Fibroblast of pulmonary artery (primary cell): Measurements from ENCODE around the gene TMEM132A.

Experiments used
- DNase-seq: peaks from one replicate; pipeline ENCODE4 v3.0.0-alpha.2; 2010; ENCODE audit warnings: low read depth
- H3K4me3 ChIP-seq: replicated peaks from 2 replicates; pipeline ENCODE4 v1.5.1; 2011; ENCODE audit warnings: low read depth, mild to moderate bottlenecking, control low read depth, low read length, moderate library complexity
- TF ChIP-seq, protein P1 (sequence below): IDR thresholded peaks from 2 replicates; pipeline ENCODE4 v1.5.1; 2011; ENCODE audit warnings: mild to moderate bottlenecking, control low read depth, low read length, inconsistent platforms; ENCODE audit errors: missing control alignments

TMEM132A gene, protein sequence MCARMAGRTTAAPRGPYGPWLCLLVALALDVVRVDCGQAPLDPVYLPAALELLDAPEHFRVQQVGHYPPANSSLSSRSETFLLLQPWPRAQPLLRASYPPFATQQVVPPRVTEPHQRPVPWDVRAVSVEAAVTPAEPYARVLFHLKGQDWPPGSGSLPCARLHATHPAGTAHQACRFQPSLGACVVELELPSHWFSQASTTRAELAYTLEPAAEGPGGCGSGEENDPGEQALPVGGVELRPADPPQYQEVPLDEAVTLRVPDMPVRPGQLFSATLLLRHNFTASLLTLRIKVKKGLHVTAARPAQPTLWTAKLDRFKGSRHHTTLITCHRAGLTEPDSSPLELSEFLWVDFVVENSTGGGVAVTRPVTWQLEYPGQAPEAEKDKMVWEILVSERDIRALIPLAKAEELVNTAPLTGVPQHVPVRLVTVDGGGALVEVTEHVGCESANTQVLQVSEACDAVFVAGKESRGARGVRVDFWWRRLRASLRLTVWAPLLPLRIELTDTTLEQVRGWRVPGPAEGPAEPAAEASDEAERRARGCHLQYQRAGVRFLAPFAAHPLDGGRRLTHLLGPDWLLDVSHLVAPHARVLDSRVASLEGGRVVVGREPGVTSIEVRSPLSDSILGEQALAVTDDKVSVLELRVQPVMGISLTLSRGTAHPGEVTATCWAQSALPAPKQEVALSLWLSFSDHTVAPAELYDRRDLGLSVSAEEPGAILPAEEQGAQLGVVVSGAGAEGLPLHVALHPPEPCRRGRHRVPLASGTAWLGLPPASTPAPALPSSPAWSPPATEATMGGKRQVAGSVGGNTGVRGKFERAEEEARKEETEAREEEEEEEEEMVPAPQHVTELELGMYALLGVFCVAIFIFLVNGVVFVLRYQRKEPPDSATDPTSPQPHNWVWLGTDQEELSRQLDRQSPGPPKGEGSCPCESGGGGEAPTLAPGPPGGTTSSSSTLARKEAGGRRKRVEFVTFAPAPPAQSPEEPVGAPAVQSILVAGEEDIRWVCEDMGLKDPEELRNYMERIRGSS

DNA sequence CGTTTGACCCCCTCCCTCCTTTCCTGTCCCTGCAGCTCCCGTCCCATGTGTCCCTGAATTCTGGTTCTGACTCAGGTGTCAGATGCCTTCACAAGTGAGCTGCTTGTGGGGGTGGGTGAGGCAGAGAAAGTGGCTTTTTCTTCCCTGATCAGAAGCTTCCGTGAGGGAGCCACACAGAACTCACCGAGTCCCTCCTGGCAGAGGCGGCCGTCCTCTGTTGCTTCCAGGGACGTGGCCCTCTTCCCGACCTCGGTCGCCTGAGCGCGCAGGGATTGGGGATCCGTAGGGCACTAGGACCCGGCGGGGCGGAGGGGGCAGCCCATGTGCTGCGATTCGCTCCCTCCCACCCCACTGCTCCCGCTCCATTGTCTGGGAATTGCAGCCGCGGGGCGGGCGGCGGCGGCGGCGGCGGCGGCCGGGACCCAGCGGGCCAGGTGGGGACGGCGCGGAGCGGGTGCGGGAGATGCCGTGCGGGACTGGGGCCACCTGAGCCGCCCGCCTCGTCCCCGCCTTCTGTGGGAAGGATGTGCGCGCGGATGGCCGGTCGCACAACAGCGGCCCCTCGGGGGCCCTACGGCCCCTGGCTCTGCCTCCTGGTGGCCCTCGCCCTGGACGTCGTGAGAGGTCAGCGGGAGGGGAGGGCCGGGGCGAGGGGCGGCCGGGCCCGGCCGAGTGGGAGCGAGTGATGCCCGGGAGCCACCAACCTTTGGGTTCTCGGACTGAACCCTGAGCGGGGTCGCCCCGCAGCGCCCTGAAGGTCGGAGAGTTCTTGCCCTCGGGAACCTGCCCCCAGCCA lies at the start of gene TMEM132A:
Gene TMEM132A, plus strand, starts transcription at position 351 of the 796 bp plus-strand sequence. Its CDS starts 174 bp downstream, at position 525.
- peak within 1 kb of the TSS; percentile 78 for H3K4me3 ChIP-seq
- peak; percentile 72 for DNase-seq
- TF ChIP-seq, protein P1, sequence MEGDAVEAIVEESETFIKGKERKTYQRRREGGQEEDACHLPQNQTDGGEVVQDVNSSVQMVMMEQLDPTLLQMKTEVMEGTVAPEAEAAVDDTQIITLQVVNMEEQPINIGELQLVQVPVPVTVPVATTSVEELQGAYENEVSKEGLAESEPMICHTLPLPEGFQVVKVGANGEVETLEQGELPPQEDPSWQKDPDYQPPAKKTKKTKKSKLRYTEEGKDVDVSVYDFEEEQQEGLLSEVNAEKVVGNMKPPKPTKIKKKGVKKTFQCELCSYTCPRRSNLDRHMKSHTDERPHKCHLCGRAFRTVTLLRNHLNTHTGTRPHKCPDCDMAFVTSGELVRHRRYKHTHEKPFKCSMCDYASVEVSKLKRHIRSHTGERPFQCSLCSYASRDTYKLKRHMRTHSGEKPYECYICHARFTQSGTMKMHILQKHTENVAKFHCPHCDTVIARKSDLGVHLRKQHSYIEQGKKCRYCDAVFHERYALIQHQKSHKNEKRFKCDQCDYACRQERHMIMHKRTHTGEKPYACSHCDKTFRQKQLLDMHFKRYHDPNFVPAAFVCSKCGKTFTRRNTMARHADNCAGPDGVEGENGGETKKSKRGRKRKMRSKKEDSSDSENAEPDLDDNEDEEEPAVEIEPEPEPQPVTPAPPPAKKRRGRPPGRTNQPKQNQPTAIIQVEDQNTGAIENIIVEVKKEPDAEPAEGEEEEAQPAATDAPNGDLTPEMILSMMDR = no peak

DNA sequence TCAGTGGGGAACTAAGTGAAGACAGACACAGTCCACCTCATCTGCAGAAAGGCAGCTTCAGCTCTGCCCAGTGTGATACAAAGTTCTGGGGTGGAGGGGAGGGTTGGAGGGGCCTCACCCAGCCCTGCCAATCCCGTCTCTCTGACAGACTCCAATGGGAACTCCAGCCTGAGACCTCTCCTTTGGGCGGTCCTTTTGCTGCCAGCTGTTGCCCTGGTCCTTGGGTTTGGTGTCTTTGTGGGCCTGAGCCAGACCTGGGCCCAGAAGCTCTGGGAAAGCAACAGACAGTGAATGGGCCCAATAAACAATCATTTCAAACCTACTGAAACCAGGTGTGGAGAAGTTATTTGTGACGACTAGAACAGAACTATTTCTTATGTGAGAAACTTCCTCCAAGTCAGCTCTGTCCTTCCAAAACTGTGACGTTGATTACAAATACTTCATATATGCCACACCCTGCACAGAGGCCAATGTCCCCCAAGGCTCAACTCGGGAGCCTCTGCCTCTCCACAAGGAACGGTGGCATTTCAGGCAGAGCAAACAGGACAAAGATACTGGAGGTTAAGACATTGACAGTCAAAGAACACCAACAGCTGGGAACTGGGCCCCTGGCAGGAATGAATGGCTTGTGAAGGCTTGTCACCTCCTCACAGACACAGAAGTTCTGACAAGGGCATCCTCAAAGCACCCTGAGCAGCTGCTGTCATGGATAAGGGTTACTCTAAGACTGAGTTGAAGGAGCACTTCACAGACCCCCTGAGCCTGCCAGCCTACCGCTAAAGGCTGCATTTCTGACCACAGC lies 48.7 kb upstream of the TMEM132A start:
- TF ChIP-seq, protein P1 = no peak
- no peak for DNase-seq
- no peak overlapping the region for H3K4me3 ChIP-seq

DNA sequence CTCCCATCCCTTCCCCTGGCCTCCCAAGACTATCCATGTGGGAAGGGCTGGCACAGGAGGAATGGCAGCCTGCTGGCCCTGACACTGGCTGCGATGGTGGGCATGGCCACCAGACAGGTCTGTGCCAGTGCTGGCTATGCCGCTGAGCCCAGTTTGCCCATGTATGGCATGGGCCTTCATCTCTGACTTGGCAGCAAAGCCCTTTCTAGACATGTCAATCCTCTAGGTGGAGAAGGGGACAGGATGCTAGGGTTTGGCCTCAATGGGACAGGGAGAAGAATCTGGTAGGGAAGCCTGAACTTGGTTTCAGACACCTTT lies 48.1 kb upstream of the TMEM132A start:
- TF ChIP-seq, protein P1 = no peak
- no peak for DNase-seq
- H3K4me3 ChIP-seq = no peak overlapping the region

DNA sequence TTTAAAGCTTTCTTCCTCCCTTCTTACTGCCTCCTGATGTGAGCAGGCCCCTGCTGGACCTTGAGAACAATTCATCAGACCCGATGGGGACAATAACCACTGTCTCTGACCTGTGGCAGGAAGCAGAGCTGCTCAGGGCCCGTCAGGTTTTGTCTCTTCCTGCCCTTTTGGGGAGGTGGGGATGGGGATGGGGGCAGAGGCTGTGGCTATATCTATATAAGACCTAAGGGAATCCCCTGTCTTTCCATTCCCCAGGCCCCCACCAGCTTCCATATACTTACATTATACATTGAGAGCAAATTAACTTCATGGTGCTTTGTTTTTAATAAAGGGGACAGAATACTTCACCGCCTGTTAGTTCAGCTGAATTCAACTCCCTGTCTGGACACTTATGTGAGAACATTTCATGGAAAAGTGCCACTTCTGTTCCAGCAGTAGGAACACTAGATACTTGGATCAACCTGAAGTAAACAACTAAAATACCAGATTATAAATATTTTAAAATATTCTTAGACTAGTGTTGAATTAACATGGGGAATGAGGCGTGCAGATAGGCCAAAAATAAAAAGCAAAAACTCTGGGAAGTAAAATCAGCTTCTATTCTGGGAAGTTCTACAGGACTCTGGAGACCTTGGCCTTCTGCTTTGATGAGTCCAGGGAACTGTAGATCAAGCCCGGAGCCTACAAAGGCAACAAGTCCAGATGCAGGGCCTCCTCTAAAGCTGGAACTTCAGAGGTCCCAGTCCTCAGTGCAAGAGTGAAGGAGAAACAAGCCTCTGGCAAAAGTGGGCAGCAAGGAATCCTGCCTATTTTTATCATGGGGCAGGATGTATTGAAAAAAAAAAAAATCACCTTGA lies 45.8 kb upstream of the TMEM132A start:
- no peak for DNase-seq
- TF ChIP-seq, protein P1 = no peak
- no peak overlapping the region for H3K4me3 ChIP-seq

DNA sequence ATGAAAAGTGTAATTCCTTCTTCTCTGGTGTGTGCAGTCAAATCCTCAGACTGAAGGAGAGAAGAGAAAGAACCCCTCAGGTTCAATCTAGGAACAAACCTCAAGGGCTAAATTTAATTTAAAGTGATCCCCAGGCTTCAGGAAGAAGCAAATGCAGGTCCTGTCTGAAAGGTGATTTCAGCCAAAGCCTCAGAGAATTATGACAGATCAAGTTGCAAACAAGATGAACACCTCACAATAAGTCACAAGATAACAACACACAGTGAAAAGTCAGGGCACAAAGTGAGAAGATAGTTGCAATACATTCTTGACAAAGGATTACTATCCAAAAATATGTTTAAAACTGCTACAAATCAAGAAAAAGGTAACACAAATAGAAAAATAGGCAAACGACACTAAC lies 45.2 kb upstream of the TMEM132A start:
- no peak for DNase-seq
- TF ChIP-seq, protein P1 = no peak
- H3K4me3 ChIP-seq = no peak overlapping the region
